Thoracic aorta (tissue), 2 donors: ENCODE data around the gene PROCR. TPM values are rescaled to one million over a fixed set of nuclear protein-coding genes. Genes with fewer than 3 reads are reported as not detected.
A peak's percentile ranks its signal among the peaks of the same experiment; 100 is the strongest.

ENCODE experiments used
- ATAC-seq: fragments of 150-250 bp; one replicate; pipeline ENCODE4 v1.8.0; 2017; ENCODE audit warnings: low read depth; ENCODE audit not compliant: insufficient number of reproducible peaks, low FRiP score
- DNase-seq: peaks from one replicate; pipeline ENCODE4 v3.0.0-alpha.2; 2020; ENCODE audit warnings: low spot score
- H3K27ac ChIP-seq, 2 donors: fragments of 200-600 bp; sonication (generic); 1 replicate in 1 of 2; 2 replicates in 1 of 2; pipeline ENCODE4 v1.5.1; 2016; ENCODE audit warnings: mild to moderate bottlenecking in 2 of 2, moderate library complexity in 2 of 2
- H3K27me3 ChIP-seq: fragments of 200-600 bp; sonication (generic); replicated peaks from 2 replicates; pipeline ENCODE4 v1.6.0; 2016; ENCODE audit warnings: mild to moderate bottlenecking; ENCODE audit not compliant: insufficient read depth
- H3K36me3 ChIP-seq: fragments of 200-600 bp; sonication (generic); one replicate; pipeline ENCODE4 v1.5.1; 2016
- H3K4me1 ChIP-seq, 2 donors: fragments of 200-600 bp; sonication (generic); 1 replicate in 1 of 2; 2 replicates in 1 of 2; pipeline versions ENCODE4 v1.5.1 to v1.6.0; 2016; ENCODE audit warnings: low read depth in 2 of 2, mild to moderate bottlenecking in 1 of 2; ENCODE audit not compliant: control insufficient read depth in 1 of 2
- H3K4me3 ChIP-seq: fragments of 200-600 bp; sonication (generic); 2 replicates; pipeline ENCODE4 v1.5.1; 2016; ENCODE audit warnings: mild to moderate bottlenecking
- H3K9me3 ChIP-seq: fragments of 200-600 bp; sonication (generic); 2 replicates; pipeline ENCODE4 v1.5.1; 2016
- CTCF ChIP-seq: fragments of 200-600 bp; sonication (generic); IDR thresholded peaks from one replicate; pipeline ENCODE4 v1.5.1; 2019; ENCODE audit warnings: antibody characterized with exemption
- total RNA-seq, 2 donors: library from RNA; depleted of rRNA; stranded (reverse); fragments of >200 nt; gene quantifications; one replicate each; pipeline versions ENCODE4 v1.1.0 to v1.2.3, GENCODE V29; 2016

Gene PROCR
- total RNA-seq, 2 donors from 2014 or later, result 66.9 to 74.7 TPM

- TF ChIP-seq CTCF, result no peak
- DNase-seq (no peak), ATAC-seq (no peak)
- Histone ChIP-seq H3K27ac (peak overlapping the region; percentile 62 to 81), H3K4me3 (peak overlapping the region; percentile 69), H3K4me1 (peaks cover 0 to 11% of the 10 kb centered on the region in 2 donors), H3K27me3 (no peaks in the 10 kb centered on the region), H3K9me3 (no peaks in the 10 kb centered on the region), H3K36me3 (no peaks in the 10 kb centered on the region)
Measured at GRCh38 chr20:35172434-35172806, 548 bp downstream of the PROCR start.

GRCh38 chr20:35173576-35174192, 1.8 kb downstream of the PROCR start:
- Histone ChIP-seq H3K27me3 (no peaks in the 10 kb centered on the region), H3K27ac (no peak overlapping the region), H3K4me3 (no peak overlapping the region), H3K9me3 (no peaks in the 10 kb centered on the region), H3K36me3 (no peaks in the 10 kb centered on the region), H3K4me1 (peaks cover 0 to 11% of the 10 kb centered on the region in 2 donors)
- TF ChIP-seq CTCF, result no peak
- no peak for DNase-seq
- no peak for ATAC-seq

GRCh38 chr20:35174458-35175216, 2.8 kb downstream of the PROCR start:
- no peak for DNase-seq
- no peaks in the 10 kb centered on the region for H3K36me3 ChIP-seq
- no peaks in the 10 kb centered on the region for H3K27me3 ChIP-seq
- H3K9me3 ChIP-seq, result no peaks in the 10 kb centered on the region
- no peak for ATAC-seq
- peaks cover 0 to 11% of the 10 kb centered on the region in 2 donors for H3K4me1 ChIP-seq
- H3K27ac ChIP-seq, result no peak overlapping the region
- H3K4me3 ChIP-seq, result no peak overlapping the region
- no peak for TF ChIP-seq CTCF

- H3K27ac ChIP-seq, result no peak overlapping the region
- no peak overlapping the region for H3K4me3 ChIP-seq
- no peaks in the 10 kb centered on the region for H3K36me3 ChIP-seq
- no peaks in the 10 kb centered on the region for H3K9me3 ChIP-seq
- no peak for TF ChIP-seq CTCF
- H3K4me1 ChIP-seq, result peaks cover 0 to 11% of the 10 kb centered on the region in 2 donors
- ATAC-seq (no peak), DNase-seq (no peak)
- H3K27me3 ChIP-seq, result no peaks in the 10 kb centered on the region
Measured at GRCh38 chr20:35176132-35176531, 4.3 kb downstream of the PROCR start.

- Histone ChIP-seq H3K4me3 (no peak overlapping the region), H3K9me3 (no peaks in the 10 kb centered on the region), H3K4me1 (no peaks in the 10 kb centered on the region), H3K27me3 (no peaks in the 10 kb centered on the region), H3K27ac (no peak overlapping the region), H3K36me3 (no peaks in the 10 kb centered on the region)
- ATAC-seq, result no peak
- no peak for DNase-seq
- no peak for TF ChIP-seq CTCF
Measured at GRCh38 chr20:35179292-35180212, 7.7 kb downstream of the PROCR start.
